Measurements from ENCODE around the gene KLHL22. TPM values are rescaled to one million over a fixed set of nuclear protein-coding genes. Genes with fewer than 3 reads are reported as not detected.

Gene KLHL22
- total RNA-seq, 1 donor from 2014 or later = 16.1 TPM

DNA sequence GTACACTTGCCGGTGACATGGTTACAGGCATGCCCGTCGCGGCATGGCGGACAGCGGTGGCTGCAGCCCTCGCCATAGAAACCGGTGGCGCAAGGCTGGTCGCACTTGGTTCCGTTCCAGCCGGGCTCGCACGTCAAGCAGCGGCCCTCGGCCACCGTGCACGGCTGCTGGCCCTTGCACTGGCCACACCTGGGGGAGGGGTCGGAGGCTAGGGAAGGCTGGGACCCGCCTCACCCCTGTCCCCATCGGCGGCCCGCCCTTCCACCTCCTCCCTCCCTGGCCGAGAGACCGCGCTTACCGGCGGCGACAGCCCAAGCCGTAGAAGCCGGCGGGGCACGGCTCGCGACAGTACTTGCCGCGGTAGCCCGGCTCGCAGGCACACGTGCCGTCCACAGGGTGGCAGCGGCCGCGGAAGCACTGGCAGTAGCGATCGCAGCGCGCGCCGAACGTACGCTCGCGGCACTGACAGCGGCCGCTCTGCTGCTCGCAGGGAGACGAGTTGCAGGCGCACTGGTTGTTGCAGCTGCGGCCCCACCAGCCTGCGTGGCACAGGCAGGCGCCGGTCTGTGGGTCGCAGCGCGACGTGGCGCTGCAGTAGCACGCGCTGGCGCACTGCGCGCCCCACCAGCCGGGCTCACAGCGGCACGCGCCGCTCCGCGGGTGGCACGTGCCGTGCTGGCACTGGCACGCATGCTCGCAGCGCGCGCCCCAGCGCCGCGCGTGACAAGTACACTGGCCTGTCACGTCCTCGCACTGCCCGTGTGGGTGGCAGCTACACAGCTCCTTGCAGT is 64.7 kb downstream of the KLHL22 start:
- peak overlapping the region; percentile 55 for H3K4me3 ChIP-seq
- H3K36me3 ChIP-seq = peaks cover 14% of the 10 kb centered on the region
- peaks cover 45% of the 10 kb centered on the region for H3K4me1 ChIP-seq
- no peak overlapping the region for H3K27ac ChIP-seq (replicated peaks)
- no peaks in the 10 kb centered on the region for H3K9me3 ChIP-seq (replicated peaks)
- intact Hi-C loops (cut with micrococcal nuclease) = no loop called here
- TF ChIP-seq, protein P1, sequence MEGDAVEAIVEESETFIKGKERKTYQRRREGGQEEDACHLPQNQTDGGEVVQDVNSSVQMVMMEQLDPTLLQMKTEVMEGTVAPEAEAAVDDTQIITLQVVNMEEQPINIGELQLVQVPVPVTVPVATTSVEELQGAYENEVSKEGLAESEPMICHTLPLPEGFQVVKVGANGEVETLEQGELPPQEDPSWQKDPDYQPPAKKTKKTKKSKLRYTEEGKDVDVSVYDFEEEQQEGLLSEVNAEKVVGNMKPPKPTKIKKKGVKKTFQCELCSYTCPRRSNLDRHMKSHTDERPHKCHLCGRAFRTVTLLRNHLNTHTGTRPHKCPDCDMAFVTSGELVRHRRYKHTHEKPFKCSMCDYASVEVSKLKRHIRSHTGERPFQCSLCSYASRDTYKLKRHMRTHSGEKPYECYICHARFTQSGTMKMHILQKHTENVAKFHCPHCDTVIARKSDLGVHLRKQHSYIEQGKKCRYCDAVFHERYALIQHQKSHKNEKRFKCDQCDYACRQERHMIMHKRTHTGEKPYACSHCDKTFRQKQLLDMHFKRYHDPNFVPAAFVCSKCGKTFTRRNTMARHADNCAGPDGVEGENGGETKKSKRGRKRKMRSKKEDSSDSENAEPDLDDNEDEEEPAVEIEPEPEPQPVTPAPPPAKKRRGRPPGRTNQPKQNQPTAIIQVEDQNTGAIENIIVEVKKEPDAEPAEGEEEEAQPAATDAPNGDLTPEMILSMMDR (IDR thresholded peaks at IDR 0.05; ENCODE audit: borderline replicate concordance) = peak; percentile 49
- H3K27me3 ChIP-seq (ENCODE audit: low read depth) = peaks cover 37% of the 10 kb centered on the region
- DNase-seq = peak; percentile 36

DNA sequence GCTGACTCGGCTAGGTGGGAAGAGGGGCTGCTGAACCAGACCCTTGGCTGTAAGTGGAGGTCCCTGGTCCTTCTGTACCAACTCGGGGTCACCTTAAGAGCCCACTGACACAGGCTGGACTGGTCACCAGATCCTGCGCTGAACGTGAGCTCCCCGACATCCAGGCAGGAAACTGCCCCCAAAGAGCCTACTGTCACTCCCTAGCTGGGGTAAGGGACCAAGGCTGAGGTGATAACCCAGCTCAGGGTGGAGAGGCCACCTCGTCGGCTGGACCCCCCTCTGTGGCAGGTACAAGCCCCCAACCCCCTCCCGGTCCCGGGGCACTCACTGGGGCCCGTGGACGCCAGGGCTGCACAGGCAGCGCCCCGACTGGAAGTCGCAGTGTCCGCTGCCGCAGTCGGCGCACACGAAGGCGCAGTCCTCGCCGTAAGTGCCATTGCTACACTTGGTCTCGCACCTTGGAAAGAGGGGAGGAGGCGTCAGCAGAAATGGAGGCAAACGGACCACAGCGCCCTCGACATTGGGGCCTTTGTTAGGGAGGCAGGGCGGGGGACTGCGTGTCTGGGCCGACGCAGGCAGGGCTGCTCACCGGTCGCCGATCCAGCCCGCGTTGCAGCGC is 65.4 kb downstream of the KLHL22 start:
- DNase-seq = no peak
- no peaks in the 10 kb centered on the region for H3K9me3 ChIP-seq (replicated peaks)
- peaks cover 14% of the 10 kb centered on the region for H3K36me3 ChIP-seq
- TF ChIP-seq, protein P1 (IDR thresholded peaks at IDR 0.05; ENCODE audit: borderline replicate concordance) = no peak
- peaks cover 42% of the 10 kb centered on the region for H3K4me1 ChIP-seq
- intact Hi-C loops (cut with micrococcal nuclease) = no loop called here
- peak overlapping the region; percentile 56 for H3K4me3 ChIP-seq
- no peak overlapping the region for H3K27ac ChIP-seq (replicated peaks)
- H3K27me3 ChIP-seq (ENCODE audit: low read depth) = peaks cover 30% of the 10 kb centered on the region

DNA sequence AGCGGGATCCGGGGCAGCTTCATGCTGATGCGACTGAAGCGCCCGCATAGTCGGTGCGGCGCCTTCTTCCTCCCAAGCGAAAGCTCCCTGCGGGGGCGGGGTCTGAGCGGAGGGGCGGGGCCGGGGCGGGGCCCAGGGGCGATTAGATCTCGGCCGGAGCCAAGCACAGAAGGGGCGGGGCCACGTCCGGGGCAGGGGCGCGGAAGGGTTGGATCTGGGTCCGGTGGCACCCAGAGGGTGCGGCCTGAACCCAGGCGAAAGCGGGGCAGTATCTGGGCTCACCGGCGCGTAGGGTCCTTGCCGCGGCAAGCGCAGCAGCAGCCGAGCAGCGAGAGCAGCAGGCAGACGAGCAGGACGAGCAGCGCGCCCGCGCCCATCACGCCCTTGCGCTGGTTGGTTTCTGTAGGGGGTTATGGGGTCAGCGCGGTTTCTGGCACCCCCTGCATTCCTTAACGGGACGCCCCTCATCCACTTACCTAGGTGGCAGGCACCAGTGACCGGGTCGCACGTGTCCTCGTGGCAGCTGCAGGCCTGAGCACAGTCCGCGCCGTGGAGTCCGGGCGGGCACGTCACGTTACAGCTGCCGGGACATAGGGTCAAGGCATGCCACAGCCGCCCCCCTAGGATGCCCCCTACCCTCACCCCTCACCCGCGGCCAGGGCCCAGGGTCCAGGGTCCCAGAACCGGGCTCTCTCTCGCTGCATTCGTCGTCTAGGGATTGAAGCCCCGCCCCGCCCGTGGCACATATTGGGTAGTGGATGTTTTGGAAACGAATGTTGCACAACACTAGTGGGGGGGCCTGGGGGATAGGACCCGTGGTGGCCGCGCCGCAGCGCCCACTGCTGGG is 66.1 kb downstream of the KLHL22 start:
- intact Hi-C loops (cut with micrococcal nuclease) = no loop called here
- Histone ChIP-seq H3K27me3 (ENCODE audit: low read depth) (peaks cover 23% of the 10 kb centered on the region), H3K9me3 (replicated peaks) (no peaks in the 10 kb centered on the region), H3K4me3 (peak overlapping the region; percentile 56), H3K4me1 (peaks cover 43% of the 10 kb centered on the region), H3K27ac (replicated peaks) (no peak overlapping the region), H3K36me3 (peaks cover 14% of the 10 kb centered on the region)
- TF ChIP-seq, protein P1 (IDR thresholded peaks at IDR 0.05; ENCODE audit: borderline replicate concordance) = no peak
- peak; percentile 56 for DNase-seq

DNA sequence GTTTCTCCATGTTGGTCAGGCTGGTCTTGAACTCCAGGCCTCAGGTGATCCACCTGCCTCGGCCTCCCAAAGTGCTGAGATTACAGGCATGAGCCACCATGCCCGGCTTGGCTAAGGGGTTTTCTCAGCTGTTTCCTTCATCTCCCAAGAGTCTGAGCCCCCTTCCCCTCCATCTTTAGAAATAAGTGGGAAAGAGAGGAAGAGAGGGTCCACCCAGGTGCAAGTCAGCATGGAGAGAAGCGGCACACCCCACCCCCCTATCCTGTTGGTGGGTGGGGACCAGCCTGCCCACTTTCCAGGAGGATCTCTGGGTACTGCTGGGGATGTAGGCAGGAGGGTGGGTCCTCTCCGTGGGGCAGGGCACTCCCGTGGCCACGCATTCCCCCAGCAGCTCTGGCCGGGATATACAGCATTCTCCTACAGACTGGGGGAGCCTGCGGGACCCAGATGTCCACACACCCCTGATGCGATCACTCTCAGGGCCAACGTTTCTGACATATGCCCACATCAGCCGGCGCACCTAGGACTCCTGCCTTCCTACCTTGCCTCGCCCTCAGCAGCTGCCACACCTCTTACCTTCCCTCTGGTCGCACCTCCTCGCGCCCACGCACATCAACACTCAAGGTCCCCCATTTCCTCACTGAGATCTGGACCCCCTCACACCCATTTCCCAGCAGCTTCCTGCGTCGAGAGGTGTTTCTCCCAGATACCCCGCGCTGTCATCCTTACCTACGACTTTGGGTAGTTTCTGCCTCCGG is 66.9 kb downstream of the KLHL22 start:
- no peaks in the 10 kb centered on the region for H3K9me3 ChIP-seq (replicated peaks)
- H3K36me3 ChIP-seq = peaks cover 14% of the 10 kb centered on the region
- peaks cover 47% of the 10 kb centered on the region for H3K4me1 ChIP-seq
- intact Hi-C loops (cut with micrococcal nuclease) = no loop called here
- TF ChIP-seq, protein P1 (IDR thresholded peaks at IDR 0.05; ENCODE audit: borderline replicate concordance) = no peak
- no peak overlapping the region for H3K4me3 ChIP-seq
- H3K27ac ChIP-seq (replicated peaks) = no peak overlapping the region
- H3K27me3 ChIP-seq (ENCODE audit: low read depth) = peaks cover 19% of the 10 kb centered on the region
- DNase-seq = no peak

DNA sequence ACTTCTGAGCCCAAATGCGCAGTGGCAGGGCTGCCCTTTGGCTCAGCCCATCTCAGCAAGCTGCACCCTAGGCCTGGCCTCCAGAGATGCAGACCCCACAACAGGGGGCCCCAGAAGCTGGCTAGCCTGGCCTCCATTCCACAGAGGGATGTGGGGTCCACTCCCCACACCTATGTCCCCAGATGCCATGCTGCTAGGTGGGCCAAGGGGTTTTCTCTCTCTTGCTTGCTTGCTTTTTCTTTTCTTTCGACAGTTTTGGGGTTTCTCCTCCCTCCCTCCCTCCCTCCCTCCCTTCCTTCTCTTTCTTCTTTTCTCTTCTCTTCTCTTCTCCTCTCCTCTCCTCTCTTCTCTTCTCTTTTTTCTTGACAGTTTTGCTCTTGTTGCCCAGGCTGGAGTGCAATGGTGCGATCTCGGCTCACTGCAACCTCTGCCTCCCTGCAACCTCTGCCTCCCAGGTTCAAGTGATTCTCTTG is 67.6 kb downstream of the KLHL22 start:
- Histone ChIP-seq H3K27me3 (ENCODE audit: low read depth) (peaks cover 19% of the 10 kb centered on the region), H3K9me3 (replicated peaks) (no peaks in the 10 kb centered on the region), H3K27ac (replicated peaks) (no peak overlapping the region), H3K4me3 (no peak overlapping the region), H3K4me1 (peaks cover 54% of the 10 kb centered on the region), H3K36me3 (peaks cover 14% of the 10 kb centered on the region)
- DNase-seq = no peak
- TF ChIP-seq, protein P1 (IDR thresholded peaks at IDR 0.05; ENCODE audit: borderline replicate concordance) = no peak
- intact Hi-C loops (cut with micrococcal nuclease) = no loop called here

All from left ventricle myocardium inferior (tissue), 1 donor.